Stimulated activated CD8-positive, alpha-beta memory T cell treated with anti-CD3 and anti-CD28 coated beads, Interleukin-15, amount 100 ng/mL, for 48 hours (primary cell): ENCODE results near the gene NXN.
"Not testable (repeated sequence)": the region's sequence is repeated elsewhere in the genome, so short reads cannot be mapped to it uniquely, and the experiment has no call there.

Source experiments
- DNase-seq, 2 donors: peaks; one replicate each; pipeline ENCODE4 v3.0.0-alpha.2; 2020; ENCODE audit warnings: low read depth in 2 of 2

NXN gene

GRCh38 chr17:953767-954166, 25.8 kb downstream of the NXN start:
- DNase-seq, result no peak

- not testable (repeated sequence) for DNase-seq
Measured at GRCh38 chr17:952592-952991, 27.0 kb downstream of the NXN start.

GRCh38 chr17:951325-952132, 28.0 kb downstream of the NXN start:
- no peak for DNase-seq

- DNase-seq, result no peak
Measured at GRCh38 chr17:949623-950303, 29.8 kb downstream of the NXN start.

GRCh38 chr17:948284-948852, 31.2 kb downstream of the NXN start:
- DNase-seq, result no peak

GRCh38 chr17:946510-947236, 32.9 kb downstream of the NXN start:
- DNase-seq, result no peak

- DNase-seq, result no peak
Measured at GRCh38 chr17:945672-946071, 33.9 kb downstream of the NXN start.

- no peak for DNase-seq
Measured at GRCh38 chr17:944266-944826, 35.2 kb downstream of the NXN start.

- no peak for DNase-seq
Measured at GRCh38 chr17:935485-935884, 44.1 kb downstream of the NXN start.

GRCh38 chr17:933312-934073, 46.1 kb downstream of the NXN start:
- no peak for DNase-seq

- no peak for DNase-seq
Measured at GRCh38 chr17:930258-930657, 49.3 kb downstream of the NXN start.

GRCh38 chr17:929586-929985, 50.0 kb downstream of the NXN start:
- no peak for DNase-seq

GRCh38 chr17:927611-928461, 51.7 kb downstream of the NXN start:
- no peak for DNase-seq

- no peak for DNase-seq
Measured at GRCh38 chr17:925817-926216, 53.8 kb downstream of the NXN start.

- DNase-seq, result no peak
Measured at GRCh38 chr17:924711-925475, 54.7 kb downstream of the NXN start.

GRCh38 chr17:924306-924705, 55.3 kb downstream of the NXN start:
- DNase-seq, result not testable (repeated sequence)

GRCh38 chr17:923633-924032, 55.9 kb downstream of the NXN start:
- no peak for DNase-seq

- no peak for DNase-seq
Measured at GRCh38 chr17:921161-921560, 58.4 kb downstream of the NXN start.

GRCh38 chr17:920190-920589, 59.4 kb downstream of the NXN start:
- no peak for DNase-seq
